HTERT RPE-1 (cell line): Measurements from ENCODE around the gene NCK2.
"Not testable (repeated sequence)": the region's sequence is repeated elsewhere in the genome, so short reads cannot be mapped to it uniquely, and the experiment has no call there.

Source experiments
- in situ Hi-C: fragments of 300-500 bp; cut with MboI; formaldehyde crosslinking; loops from 4 replicates; pipeline ENCODE4 v1.14.3; 2020; ENCODE audit warnings: low sequenced_read_pairs

The NCK2 gene

GRCh38 chr2:105754011-105754410, 9.3 kb downstream of the NCK2 start:
- in situ Hi-C loops: no loop called here

- in situ Hi-C loops: no loop called here
Measured at GRCh38 chr2:105754994-105755393, 10.3 kb downstream of the NCK2 start.

- in situ Hi-C loops: no loop called here
Measured at GRCh38 chr2:105755895-105756294, 11.2 kb downstream of the NCK2 start.

- in situ Hi-C loops: no loop called here
Measured at GRCh38 chr2:105756435-105756834, 11.7 kb downstream of the NCK2 start.

- in situ Hi-C loops: not testable (repeated sequence)
Measured at GRCh38 chr2:105756865-105757264, 12.2 kb downstream of the NCK2 start.

GRCh38 chr2:105757433-105757832, 12.7 kb downstream of the NCK2 start:
- in situ Hi-C loops: no loop called here

- in situ Hi-C loops: no loop called here
Measured at GRCh38 chr2:105760191-105760590, 15.5 kb downstream of the NCK2 start.

GRCh38 chr2:105760639-105761337, 16.1 kb downstream of the NCK2 start:
- in situ Hi-C loops: no loop called here

- in situ Hi-C loops: no loop called here
Measured at GRCh38 chr2:105761931-105762515, 17.3 kb downstream of the NCK2 start.

- in situ Hi-C loops: no loop called here
Measured at GRCh38 chr2:105763076-105763475, 18.4 kb downstream of the NCK2 start.

- in situ Hi-C loops: no loop called here
Measured at GRCh38 chr2:105764059-105764458, 19.3 kb downstream of the NCK2 start.

- in situ Hi-C loops: no loop called here
Measured at GRCh38 chr2:105765415-105766299, 20.9 kb downstream of the NCK2 start.

- in situ Hi-C loops: no loop called here
Measured at GRCh38 chr2:105766300-105766866, 21.7 kb downstream of the NCK2 start.

GRCh38 chr2:105768176-105768575, 23.5 kb downstream of the NCK2 start:
- in situ Hi-C loops: no loop called here

GRCh38 chr2:105768961-105769452, 24.3 kb downstream of the NCK2 start:
- in situ Hi-C loops: no loop called here

- in situ Hi-C loops: no loop called here
Measured at GRCh38 chr2:105769504-105769903, 24.8 kb downstream of the NCK2 start.

GRCh38 chr2:105770149-105770548, 25.4 kb downstream of the NCK2 start:
- in situ Hi-C loops: no loop called here

- in situ Hi-C loops: not testable (repeated sequence)
Measured at GRCh38 chr2:105771291-105771690, 26.6 kb downstream of the NCK2 start.

- in situ Hi-C loops: no loop called here
Measured at GRCh38 chr2:105771836-105772235, 27.1 kb downstream of the NCK2 start.

GRCh38 chr2:105772362-105772761, 27.6 kb downstream of the NCK2 start:
- in situ Hi-C loops: no loop called here

GRCh38 chr2:105773568-105773967, 28.9 kb downstream of the NCK2 start:
- in situ Hi-C loops: no loop called here
